Measurements from ENCODE around the gene GLP1R. TPM values are rescaled to one million over a fixed set of nuclear protein-coding genes. Genes with fewer than 3 reads are reported as not detected.

The GLP1R gene
- polyA plus RNA-seq, 1 donor = not detected

DNA sequence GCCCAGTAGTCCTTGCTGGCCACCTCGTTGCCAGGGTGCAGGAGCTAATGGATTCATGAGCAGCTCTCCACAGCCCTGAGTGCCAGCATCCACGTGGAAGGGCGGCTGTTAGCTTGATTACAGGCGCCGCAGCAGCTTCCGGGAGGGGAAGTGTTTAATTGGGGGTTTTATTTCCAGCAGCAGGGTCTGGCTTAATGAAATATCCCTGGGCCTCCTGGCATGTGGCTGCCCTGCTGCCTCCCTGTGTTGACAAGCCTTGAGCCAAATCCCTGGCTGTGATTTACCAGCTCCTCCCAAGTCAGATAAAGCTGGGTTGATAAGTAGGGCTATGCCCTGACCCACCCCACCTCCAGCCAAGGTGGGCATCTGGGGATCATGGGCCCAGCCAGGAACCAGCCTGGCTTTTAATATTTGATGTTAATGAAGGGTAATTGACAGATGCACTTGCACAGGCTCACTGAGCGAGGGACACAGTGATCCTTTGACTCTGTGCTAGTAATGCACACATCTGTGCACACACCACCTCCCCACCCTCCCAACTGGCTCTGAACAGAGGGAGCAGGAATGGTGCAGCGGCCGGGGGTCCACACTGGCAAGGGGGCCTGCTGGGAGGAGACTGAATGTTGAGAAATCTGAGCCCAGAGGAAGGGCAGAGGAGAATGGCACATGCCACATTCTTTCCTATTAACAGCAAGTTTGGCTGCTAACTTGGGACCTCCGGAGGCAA lies 13.6 kb downstream of the GLP1R start:
- DNase-seq (ENCODE audit: low read depth) = no peak

DNA sequence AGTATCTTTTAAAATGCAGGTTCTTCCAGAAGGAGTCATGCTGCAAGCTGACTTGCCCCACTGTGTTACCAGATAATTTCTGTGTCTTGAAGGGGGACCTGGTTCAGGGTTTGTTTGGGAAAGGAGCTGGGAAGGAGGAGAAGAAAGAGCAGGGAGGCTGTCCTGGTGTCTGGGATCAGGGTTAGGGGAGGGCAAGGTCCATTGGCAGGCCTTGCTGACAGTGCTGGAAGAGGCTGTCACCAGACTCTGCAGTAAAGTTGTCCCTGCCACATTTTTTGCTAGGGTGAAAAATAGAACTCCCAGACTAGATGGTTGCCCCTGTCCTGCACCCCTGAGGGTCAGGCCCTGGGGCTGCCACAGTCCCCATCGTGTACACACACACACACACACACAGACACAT lies 14.9 kb downstream of the GLP1R start:
- no peak for DNase-seq (ENCODE audit: low read depth)

DNA sequence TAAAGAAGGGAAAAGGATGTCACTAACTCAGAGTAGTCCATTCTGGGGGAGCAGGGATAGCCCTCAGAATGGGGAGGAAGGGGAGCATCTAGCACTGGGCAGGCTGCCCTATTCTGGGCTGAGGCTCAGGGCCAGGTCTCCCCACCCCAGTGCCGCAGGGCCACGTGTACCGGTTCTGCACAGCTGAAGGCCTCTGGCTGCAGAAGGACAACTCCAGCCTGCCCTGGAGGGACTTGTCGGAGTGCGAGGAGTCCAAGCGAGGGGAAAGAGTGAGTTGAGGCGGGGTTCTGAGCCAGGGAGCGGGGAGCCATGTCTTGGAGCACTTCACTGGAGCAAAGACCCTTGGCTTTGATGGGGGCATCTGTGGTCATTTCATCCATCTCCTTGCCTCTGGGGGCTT lies 17.0 kb downstream of the GLP1R start:
- no peak for DNase-seq (ENCODE audit: low read depth)

DNA sequence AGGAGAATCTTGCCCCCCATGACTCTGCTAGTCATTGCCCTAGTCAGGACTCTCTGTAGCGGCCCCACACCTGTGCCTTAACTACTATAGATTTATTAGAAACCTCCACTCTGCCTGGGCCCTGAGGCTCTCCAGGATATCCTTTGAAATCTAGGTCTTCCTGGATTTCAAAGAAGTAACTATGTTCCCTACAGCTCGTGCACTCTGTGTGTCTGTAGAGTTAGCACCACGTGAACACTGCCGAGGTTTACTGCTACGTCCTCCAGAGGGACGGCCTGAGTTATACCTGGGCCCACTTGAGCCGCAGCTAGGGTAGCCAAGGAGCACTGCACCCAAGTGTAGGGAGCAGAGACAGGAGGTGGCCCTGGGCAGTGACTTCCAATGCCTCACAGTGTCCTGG lies 19.8 kb downstream of the GLP1R start:
- DNase-seq (ENCODE audit: low read depth) = no peak

DNA sequence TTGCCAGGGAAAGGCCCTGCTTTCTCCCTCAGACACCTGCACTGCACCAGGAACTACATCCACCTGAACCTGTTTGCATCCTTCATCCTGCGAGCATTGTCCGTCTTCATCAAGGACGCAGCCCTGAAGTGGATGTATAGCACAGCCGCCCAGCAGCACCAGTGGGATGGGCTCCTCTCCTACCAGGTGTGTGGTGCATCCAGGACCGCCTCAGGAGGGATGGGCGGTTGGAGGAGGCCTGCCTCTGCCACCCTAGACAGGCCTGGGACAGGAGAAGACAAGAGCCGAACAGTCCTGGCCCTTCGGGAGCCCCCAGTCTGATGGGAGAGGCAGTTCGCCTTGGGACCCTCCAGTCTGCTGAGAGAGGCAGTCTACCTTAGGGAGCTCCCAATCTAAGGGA lies 24.2 kb downstream of the GLP1R start:
- no peak for DNase-seq (ENCODE audit: low read depth)

DNA sequence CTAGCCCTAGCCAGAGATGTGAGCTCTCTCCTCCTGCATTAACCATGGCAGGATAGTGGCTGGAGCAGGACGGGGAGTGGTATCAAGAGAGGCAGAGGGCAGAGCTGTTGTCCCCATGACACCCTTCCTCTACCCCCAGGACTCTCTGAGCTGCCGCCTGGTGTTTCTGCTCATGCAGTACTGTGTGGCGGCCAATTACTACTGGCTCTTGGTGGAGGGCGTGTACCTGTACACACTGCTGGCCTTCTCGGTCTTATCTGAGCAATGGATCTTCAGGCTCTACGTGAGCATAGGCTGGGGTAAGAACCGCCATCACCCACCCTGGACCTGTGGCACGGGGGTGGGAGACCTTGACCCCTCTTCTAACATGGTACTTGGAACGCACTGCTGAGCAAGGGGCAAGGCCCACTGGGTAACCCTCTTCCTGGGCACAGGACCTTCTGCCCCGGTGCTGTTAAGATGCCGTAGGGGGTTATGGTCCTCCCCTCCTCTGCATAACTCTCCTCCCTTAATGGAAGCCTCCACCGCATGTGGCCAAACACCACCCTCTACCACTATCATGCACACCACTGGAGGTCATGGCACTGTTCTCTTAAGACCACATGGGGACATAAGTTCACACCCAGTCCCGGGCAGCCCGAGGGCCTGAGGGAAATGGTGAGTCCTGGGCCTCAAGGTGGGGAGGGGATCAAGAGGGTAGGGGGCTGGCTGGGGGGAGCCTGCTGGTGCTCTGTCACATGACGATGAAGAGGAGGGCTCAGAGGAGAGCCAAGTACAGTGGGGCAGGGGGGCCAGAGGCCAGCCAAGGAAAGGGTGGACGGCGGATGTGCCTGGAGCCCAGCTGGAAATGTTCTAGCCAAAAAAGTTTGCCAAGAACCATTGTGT lies 25.1 kb downstream of the GLP1R start:
- DNase-seq (ENCODE audit: low read depth) = no peak

DNA sequence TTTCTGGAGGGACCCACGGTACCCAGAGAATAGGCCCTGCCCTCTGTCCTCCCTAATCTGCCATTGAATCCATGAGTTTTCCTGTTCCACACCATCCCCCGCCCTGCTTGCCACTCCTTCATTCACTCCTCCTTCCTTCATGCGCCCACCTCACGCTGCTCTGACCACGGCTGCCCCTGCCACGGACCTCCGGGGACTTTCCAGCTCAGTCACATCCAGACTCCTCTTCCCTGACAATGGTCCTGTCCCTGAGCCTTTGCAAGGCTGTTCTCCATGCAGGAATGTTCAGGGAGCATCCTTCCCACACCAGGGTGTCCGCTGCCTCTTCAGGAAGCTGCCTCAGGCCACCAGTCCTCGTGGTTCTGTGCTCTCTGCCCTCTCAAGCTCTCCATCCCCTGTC lies 25.9 kb downstream of the GLP1R start:
- no peak for DNase-seq (ENCODE audit: low read depth)

DNA sequence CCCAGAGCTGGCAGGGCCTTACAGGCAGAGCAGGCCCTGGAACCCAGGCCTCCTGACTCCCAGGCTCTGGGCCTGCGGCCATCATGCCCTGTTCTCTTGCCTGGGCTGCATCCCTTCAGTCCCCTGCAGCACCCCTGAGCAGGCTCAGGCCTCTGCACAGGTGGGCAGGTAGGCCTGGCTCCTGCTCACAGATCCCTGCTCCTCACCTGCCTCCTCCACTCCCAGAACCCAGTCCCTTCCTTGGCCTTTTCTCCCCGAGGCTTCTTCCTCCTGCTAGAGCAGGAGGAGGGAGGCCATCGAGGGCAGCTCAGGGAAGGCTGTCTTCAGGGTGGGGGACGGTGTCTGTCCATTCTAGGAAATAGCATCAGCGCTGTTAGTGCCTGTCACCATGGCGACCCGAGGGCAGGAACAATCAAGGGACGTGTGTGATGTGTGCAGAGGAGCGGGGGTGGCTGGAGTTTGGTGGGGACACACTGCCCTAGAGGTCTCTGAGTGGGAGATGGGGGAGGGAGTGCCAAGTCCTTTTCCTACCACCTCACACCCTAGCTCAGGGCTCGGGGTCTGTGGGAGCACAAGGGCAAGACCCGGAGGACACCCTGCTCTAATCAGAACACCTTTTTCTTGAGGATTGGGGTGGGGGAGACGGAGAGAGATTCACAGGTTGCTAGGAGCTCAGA lies 26.6 kb downstream of the GLP1R start:
- no peak for DNase-seq (ENCODE audit: low read depth)

DNA sequence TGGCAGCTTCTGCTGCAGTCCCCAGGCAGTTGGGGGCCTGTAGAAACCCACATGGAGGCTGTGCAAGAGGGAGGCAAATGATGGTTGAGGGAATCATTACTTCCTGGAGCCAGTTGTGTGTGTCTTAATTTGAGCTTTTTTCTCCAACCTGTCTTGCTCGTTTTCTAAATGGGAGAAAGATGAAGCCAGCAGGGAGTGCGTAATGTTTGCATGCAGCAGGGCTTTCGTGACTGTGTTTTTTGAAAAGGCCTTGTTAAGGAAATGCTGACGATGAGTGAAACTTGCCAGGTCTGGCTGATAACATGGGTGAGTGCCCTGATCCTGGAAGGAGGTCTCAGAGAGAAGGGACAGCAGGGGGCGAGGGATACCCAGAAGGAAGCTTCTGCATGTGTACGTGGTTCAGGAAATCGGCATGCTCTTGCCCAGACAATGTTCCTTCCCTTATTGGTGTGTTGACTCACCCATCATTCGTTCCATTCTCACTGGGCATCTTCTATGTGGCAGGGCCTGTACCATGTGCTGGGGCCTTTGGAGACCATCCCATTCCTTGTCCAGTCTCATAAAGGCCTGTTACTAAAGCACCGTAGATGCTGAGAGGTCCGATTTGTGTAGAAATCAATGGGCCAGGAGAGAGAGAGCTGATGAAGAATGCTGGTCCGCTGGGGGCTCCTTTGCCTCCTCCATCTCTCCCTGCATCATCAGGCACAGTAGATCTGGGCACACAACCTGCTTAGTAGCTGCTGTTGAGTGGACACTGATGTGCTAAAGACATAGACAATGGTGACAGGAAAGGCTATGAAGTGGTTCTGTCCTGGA lies 27.4 kb downstream of the GLP1R start:
- no peak for DNase-seq (ENCODE audit: low read depth)

DNA sequence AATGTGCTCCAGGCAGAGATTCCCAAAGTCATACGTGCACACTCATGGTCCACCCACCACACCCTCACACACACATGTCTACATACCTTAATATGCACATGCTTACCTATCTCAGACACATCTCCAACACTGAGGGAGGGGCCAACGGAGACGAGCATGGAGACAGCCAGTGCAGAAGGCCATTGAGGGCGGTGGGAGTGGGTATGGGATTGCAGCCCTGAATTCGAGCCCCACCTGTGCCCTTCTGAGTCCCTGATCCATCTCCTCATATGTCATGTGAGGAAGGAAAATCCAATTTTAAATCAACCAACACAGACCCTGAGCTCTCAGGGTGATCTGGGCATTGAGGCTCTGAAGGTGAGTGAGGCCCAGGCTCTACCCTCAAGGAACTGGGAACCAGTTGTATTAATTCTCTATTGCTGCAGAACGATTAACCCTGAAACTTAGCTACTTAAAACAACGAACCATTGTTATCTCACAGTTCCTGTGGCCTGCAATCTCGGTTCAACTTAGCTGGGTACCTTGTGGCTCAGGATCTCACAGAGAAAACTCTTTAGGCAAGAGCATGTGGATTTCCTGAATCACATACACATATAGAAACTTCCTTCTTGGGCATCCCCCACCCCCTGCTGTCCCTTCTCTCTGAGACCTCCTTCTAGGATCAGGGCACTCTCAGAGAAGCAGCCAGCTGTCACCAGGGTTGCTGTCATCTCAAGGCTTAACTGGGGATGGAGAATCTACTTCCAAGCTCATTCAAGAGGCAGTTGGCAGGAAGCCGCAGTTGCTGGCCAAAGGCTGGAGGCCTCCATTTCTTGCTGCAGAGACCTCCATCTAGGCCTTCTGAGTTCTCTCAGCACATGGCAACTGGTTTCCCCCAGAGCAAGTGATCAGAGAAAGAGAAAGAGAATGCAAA lies 28.3 kb downstream of the GLP1R start:
- DNase-seq (ENCODE audit: low read depth) = no peak

DNA sequence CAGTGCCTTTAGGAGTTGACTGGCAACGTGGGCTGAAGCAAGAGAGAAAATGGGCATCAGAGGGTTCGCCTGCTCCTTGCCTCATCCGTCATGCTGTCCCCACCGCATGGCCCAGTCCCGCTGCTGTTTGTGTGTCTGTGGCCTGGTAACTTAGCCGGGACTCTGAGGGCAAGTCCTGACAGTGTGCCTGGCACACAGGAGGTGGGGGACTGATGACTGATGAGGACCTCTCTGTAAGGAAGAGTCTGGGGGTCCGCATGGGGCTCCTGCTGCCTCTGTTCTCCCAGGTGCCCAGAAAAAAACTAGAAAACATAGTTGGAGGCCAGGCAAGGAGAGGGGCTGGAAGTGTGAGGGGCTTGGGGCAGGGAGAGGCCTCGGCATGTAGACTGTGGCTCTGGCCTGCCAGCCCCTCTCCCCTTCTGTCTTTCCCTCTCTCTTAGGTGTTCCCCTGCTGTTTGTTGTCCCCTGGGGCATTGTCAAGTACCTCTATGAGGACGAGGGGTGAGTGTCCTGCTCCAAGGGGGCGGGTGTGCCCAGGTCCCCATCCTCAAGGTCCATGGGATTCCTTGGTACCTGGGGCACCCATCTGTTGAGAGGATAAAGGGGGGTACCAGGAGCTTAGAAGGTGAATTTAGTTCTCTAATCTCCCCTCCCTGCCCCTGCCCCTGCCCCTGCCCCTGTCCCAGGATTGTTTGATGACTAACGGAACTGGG lies 29.5 kb downstream of the GLP1R start:
- no peak for DNase-seq (ENCODE audit: low read depth)

DNA sequence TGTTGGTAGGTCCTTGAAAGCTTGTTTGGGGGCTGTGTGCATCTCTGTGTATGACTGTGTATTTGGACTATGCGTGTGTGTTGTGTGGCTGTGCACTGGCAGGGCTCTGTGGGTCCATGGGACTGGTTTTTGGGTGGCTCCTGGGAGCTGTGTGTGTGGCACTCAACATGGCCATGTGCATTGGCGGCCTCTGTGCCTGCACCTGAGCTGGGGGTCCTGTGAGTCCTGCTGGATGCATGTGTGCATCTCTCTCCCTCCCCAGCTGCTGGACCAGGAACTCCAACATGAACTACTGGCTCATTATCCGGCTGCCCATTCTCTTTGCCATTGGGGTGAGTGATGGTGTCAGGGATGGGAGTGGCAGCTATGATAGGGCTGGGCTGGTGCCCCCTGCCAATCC lies 30.1 kb downstream of the GLP1R start:
- no peak for DNase-seq (ENCODE audit: low read depth)

DNA sequence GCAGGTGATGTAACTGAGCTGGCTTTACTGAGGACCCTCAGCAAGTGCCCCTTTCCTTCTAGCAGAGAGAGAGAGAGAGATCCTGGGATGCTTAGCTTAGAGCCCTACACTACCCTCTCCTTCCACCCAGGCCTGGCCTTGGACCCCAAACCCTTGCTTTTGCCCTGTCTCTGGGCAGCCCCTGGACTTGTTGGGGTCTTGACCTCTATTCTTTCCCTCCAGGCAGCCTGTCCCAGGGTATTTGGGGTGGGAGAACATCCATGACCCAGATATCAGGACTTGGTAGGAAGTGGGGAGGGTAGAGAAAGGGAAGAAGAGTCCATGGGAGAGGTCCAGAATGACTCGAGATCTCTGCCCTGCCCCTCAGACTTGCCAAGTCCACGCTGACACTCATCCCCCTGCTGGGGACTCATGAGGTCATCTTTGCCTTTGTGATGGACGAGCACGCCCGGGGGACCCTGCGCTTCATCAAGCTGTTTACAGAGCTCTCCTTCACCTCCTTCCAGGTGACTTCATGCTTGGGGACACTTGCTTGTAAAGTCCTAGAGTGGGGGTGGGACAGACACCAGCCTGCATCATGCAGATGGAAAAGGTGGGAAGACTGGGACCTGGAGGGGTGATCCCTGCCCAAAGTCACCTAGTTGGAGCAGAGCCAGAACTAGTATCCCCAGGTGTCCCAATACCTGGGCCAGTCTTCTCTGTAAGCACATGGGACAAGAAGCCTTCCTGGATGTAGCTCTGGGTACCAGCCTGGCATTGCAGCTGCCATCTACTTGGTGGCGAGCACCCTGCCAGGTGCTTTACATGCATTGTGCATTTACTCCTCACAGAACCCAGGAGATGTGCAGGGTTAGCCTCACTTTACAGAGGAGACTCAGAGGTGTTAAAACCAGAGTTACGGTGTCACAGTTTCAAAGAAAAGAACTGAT lies 30.9 kb downstream of the GLP1R start:
- DNase-seq (ENCODE audit: low read depth) = no peak

DNA sequence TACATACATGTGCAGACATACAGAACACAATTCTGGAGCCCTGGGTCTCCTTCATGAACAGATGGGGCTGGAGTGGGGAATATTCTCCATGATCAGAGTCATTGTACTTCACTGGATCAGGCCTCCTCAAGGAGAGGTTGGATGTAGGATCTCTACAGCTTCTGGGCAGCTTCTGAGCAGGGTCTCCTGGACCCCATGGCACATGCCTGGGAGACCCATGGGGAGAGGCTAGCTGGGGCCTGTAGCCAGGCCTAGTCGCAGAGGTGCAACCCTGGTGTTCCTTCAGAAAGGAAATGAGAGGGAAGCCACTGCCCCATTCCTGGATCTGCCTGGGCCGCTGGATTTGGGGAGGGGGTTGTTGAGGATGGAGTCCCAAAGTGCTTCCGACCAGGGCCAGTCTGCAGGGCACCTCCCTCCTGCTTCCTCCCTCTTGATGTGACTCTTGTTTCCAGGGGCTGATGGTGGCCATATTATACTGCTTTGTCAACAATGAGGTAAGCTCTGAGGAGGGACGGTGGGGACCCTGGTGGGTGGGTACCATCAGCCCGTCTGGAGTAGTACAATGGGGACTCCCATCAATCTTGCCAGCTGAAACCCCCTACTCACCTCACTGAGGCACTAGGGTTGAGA lies 31.8 kb downstream of the GLP1R start:
- DNase-seq (ENCODE audit: low read depth) = no peak

DNA sequence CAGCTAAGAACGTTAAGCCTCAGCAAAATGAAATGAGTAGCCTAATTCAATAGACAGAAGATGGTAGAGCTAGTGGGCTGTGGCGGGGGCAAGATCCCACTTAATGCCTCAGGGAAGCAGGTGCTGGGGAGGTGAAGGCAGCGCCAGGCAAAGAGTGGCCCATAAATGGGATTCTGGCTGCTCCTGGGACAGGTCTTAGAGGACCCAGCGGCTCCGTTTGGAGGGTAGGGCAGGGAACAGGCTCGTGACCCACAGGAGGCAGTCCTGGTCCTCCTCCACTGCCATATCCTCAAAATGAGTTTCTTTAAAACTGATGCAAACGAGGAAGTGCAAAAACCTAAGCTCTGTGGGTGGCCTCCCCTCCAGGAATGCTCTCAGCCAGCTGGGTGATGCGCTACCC lies 33.7 kb downstream of the GLP1R start:
- DNase-seq (ENCODE audit: low read depth) = no peak

DNA sequence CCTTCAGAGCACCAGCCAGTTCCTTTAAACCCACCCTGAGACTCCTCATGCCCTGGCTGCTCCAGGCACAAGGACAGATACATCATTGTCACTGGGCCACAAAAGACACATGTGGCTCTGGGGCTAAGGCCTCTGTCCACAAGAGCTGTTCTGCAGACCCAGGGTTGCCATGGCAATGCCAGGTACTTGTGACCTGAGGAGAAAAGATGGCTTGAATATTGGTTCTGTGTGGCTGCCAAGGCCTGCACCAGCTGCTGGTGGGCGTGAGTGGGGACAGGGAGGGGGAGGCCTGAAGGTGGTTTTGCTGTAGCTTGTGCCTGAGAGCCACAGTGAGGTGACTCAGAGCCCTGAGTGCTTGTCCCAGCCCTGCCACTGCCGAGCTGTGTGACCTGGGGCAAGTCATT lies 34.7 kb downstream of the GLP1R start:
- DNase-seq (ENCODE audit: low read depth) = no peak

DNA sequence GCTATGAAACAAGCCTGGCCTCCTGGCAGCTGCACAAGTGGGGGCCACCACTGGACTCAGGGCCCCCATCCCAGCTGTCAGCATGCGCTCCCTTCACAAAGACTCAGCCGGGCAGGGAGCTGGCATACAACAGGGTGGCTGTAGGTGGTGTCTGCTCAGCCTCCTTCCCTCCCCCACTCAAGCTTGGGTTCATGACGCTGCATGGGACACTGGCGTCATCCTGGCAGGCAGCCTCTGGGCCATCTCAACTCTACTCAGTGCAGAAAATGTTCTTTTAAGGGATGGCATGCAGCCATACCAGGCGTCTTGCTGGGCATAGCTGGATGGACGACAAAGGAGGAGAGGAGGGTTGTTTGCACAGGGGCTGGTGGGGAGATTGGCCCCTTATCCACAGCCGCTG lies 35.9 kb downstream of the GLP1R start:
- no peak for DNase-seq (ENCODE audit: low read depth)

DNA sequence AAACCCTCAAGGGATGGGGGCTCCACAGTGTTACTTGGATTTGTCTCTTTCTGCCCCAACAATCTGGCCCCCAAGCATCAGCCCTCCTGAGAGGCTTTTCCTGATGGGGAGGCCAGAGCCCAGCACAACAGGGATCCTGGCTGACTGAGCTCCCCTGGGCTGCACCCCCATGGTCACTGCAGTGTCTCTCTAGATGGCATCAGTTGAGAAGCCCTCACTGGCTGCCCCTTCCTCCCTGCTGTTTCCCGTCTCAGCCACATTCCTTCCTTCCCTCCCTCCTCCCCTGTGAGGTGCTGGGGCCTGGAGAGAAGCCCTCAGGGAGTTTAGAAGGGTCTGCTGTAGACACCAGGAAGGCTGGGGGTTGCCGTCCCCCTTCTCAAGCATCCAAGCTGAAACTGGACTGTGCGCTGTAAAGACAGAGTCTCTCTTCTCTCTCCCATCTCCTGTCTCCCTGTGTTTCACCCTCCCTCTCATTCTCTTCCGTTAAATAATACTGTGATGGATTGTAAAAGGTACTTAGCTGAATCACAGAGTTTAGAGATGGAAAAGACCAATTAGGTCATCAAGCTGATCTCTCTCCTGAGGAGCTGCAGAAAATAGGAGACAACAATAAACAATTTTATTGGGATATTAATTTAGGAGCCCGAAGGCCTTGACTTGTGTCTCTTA lies 36.7 kb downstream of the GLP1R start:
- no peak for DNase-seq (ENCODE audit: low read depth)

All from forelimb muscle (tissue), 1 donor.